Activated CD8-positive, alpha-beta memory T cell treated with anti-CD3 and anti-CD28 coated beads for 4 hours (primary cell): ENCODE results near the gene RASAL3.

Experiments
- DNase-seq, 2 donors: peaks; one replicate each; pipeline ENCODE4 v3.0.0-alpha.2; 2020; ENCODE audit warnings: low read depth in 2 of 2

Gene RASAL3

GRCh38 chr19:15449620-15450527 lies 14.5 kb downstream of the RASAL3 start, which contains the start of gene WIZ:
TSS of gene WIZ (minus strand) at chr19:15449956. CDS start at chr19:15448307, 1,649 bp downstream.
- peak; percentile 64 to 67 for DNase-seq

DNA sequence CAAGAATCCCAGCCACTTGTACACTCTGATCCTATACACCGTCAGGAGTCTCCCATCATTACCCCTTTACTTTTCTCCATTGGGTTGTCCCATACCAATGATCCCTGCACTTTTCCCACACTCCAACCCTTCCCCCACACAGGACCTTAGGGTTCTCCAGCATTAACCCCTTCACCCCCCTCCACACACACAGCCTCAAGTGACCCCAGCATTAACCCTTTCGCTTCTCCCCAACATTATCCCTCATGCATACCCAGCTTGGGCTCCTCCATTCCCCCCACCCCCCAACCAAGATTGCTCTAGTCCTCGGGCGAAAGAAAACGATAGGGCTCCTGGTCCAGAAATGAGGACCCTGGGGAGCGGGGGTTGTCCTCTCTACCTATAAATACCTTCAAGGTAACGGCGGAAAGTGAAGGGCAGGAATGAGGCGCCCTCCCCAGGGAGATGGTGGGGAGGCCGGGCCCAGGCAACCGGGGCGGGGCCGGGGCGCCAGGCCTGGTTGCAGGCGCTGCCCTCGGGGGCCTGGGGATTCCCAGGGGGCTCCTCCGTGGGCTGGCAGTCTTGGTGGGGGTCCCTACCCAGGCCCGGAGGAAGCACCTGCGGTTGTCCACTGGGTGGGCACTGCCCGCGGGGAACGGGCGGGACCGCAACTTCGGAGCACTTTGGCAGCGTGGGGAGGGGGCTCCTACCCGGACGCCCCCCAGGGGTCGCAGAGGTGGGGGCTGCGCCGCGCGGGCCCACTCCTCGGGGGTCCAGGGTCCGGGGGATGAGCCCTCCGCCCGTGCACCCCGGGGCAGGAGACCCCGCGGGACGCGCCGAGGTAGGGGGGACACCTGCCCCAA lies 15.3 kb downstream of the RASAL3 start:
- DNase-seq = no peak

DNA sequence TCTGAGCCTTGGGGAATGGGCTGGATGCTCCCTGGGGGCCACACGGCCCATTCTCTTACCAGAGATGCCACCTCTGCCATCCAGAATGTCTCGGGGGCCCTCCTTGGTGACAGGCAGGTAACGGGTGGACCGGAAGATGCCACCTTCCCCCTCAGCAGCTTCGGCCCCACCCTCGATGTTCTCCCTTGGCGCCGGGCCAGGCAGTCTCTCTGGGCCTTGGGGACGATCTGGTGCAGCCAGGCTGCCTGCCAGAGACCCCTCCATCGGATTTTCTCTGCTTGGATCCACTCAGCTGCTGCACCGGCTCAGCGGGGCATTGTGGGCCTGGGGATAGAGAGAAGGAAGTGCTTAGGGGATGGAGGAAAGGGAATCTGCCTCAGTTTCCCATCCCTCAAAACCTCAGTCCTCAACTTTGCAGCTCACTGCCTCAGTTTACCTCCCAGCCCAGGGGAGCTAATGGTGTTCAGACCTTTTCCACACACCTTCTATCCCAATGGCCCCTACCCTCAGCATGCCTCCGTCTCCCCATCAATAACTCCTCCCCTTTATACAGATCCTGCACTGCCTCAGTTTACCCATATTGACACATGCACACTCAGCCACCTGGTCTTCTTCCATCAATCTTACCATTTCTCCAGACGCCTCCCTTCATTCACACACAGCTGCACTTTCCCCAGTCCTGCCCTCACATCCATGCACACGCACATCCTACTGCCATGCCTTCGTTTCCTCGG lies 16.1 kb downstream of the RASAL3 start:
- no peak for DNase-seq

DNA sequence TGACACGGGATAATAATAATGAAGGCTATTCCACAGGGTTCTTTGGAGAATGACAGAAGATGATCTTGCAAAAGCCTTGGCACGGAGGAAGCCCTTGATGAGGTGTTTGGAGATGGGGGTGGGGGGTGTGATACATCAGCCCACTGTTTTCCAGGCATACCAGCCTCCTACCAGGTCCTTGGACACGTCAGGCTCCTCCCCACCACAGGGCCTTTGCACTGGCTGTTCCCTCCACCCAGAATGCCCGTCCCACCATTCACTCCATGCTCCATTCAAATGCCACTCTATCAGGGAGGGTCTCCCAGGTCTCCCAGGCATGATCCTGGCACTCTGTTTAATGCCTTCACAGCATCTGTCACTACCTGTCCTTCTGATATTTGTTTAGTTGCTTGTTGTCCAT lies 17.3 kb downstream of the RASAL3 start:
- DNase-seq = no peak

- no peak for DNase-seq
Measured at GRCh38 chr19:15445807-15446376, 18.5 kb downstream of the RASAL3 start.

DNA sequence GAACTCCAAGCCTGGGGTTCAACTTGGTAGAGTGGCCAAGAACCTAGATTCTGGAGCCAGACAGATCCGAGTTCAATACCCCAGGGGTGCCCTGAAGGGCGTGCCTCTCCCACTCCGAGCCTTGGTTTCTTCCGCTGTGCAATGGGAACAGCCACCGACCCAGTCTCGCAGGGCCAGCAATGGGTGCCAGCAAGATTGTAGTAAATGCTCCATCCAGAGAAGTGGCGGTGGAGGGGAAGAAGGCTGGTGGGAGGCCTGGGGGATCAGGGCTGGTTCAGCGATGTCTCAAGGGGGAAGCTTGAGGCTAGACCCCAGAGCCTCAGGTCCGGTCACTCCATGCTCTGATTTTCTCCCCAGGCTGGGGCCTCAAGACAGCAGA lies 19.1 kb downstream of the RASAL3 start:
- DNase-seq = no peak

- no peak for DNase-seq
Measured at GRCh38 chr19:15444505-15445226, 19.7 kb downstream of the RASAL3 start.

DNA sequence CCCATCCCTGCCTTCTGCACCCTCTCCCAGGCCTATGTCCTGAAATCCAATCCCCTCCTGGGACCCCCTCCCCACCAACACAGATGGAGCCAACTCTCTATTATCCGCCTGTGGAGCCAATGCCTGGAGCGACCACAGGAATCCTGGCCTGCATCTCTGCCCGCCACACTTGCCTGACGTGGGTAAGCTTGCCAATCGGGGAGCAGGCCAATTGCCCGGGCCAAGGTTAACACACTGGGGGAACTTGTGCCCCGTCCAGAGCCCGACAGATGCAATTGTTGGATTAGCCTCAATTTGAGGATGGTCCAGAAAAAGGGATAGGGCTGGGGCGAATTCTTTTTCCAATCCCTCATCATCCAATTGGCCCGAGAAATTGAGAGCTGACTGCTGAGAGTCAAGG lies 20.5 kb downstream of the RASAL3 start:
- no peak for DNase-seq

DNA sequence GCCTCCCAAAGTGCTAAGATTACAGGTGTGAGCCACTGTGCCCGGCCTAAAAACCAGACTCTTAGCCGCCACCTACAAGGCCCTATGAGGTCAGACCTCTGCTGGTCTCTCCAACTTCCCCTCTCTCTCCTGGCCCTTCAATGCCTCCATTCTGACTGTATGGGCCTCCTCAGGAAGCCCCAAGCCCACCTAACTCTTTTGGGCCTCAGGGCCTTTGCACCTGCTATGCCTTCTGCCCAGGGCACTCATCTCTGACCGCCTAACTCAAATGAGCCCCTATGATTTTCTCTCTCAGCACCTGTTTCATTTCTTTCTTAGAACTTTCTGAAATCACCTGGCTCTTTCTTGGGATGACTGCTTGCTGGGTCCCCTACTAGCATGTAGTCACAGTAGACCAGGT lies 21.0 kb downstream of the RASAL3 start:
- no peak for DNase-seq

GRCh38 chr19:15442142-15442920 lies 22.0 kb downstream of the RASAL3 start:
- DNase-seq = no peak

DNA sequence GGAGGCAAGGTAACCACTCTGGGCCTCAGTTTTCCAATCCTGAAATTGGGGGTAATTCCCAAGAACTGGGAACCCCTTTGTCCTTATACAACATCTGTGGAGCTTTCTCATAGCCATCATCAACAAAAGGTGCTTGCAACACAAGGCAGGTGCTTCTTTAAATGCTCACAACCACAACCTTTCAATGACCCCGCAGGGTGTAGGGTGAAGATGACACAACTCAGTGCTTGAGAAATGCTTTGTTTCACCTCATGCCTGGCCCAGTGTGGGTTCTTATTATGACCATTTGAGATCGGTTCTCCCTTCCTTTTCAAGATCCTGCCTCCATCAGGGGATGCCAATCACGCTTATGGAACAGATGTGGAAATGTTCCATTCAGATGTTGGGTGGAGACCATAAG lies 23.0 kb downstream of the RASAL3 start:
- DNase-seq = no peak

- no peak for DNase-seq
Measured at GRCh38 chr19:15439821-15440641, 24.3 kb downstream of the RASAL3 start.

- no peak for DNase-seq
Measured at GRCh38 chr19:15439078-15439799, 25.1 kb downstream of the RASAL3 start.

- no peak for DNase-seq
Measured at GRCh38 chr19:15438577-15438976, 25.8 kb downstream of the RASAL3 start.

- DNase-seq = no peak
Measured at GRCh38 chr19:15438124-15438496, 26.2 kb downstream of the RASAL3 start.

- no peak for DNase-seq
Measured at GRCh38 chr19:15437355-15438123, 26.8 kb downstream of the RASAL3 start.

GRCh38 chr19:15436826-15437110 lies 27.6 kb downstream of the RASAL3 start:
- no peak for DNase-seq
